ENCODE data around the gene KIRREL2. TPM values are rescaled to one million over a fixed set of nuclear protein-coding genes. Genes with fewer than 3 reads are reported as not detected.
A peak's percentile ranks its signal among the peaks of the same experiment; 100 is the strongest.

KIRREL2 gene
- total and polyA plus RNA-seq, 9 of the 15 experiments (the other 6 are each of a cell fraction or from before 2014, with no cell fraction given) = 0.01 to 0.12 (median 0.09) TPM; not detected in 4

- Histone ChIP-seq H3K4me1 (replicated peaks in 1 of 2; ENCODE audit: control insufficient read depth in 2 of 2, insufficient read depth in 2 of 2, low read length in 2 of 2) (peaks cover 20 to 46% of the 10 kb centered on the region in 2 experiments), H3K4me2 (ENCODE audit: insufficient read depth, low read length) (peak overlapping the region; percentile 86), H3K36me3 (ENCODE audit: control insufficient read depth, insufficient read depth, low read length) (no peaks in the 10 kb centered on the region), H3K9me3 (replicated peaks; ENCODE audit: control insufficient read depth, insufficient read depth, low read depth, low read length) (no peaks in the 10 kb centered on the region), H3K4me3 (peak overlapping the region; percentile 45), H3K79me2 (ENCODE audit: control insufficient read depth, insufficient read depth, low read length) (no peaks in the 10 kb centered on the region), H4K20me1 (replicated peaks; ENCODE audit: control insufficient read depth, insufficient read depth, low read length) (peaks cover 4% of the 10 kb centered on the region; the same call in 1 of the 2 replicates), H3K9me1 (ENCODE audit: control insufficient read depth, insufficient read depth, low read length) (no peaks in the 10 kb centered on the region), H3K27ac (ENCODE audit: extremely low read depth, low read depth, low read length) (no peak overlapping the region; the same call in 2 of the 3 replicates), H3K27me3 (ENCODE audit: control insufficient read depth in 2 of 2, insufficient read depth in 2 of 2, low read length in 2 of 2) (peaks cover 0 to 6% of the 10 kb centered on the region in 2 experiments; a peak in 2 of 5 replicates), H2AFZ (ENCODE audit: low read depth, low read length) (peak overlapping the region; percentile 96), H3K9ac (ENCODE audit: insufficient read depth in 1 of 2, low read depth in 2 of 2, low read length in 2 of 2) (no peak overlapping the region)
- FAIRE-seq = peak; percentile 98
- ChIA-PET CTCF (ENCODE audit: low intra/inter-chr PET ratio) (no interaction called here), POLR2A (interaction anchor here (0.6 to 1.9 kb wide), 11 partner anchors 10 to 281 kb away, joined by 3 to 9 read pairs (median 4); partner anchors contain the start of genes HAUS5, KIRREL2 and LIN37)
- BruUV-seq (replicated peaks) = no TSS peak
- 2% methylated on average over 46 of the region's 51 CpGs for WGBS (ENCODE audit: insufficient coverage, low coverage, missing lambda C conversion rate)
- intact Hi-C loops (cut with micrococcal nuclease) = no loop called here
- DNase-seq (ENCODE audit: extremely low read depth in 1 of 4, low spot score in 3 of 4) = peak; percentile 87 to 97 (median 89)
- in situ Hi-C loops (cut with MboI) = no loop called here
- peak; percentile 95 for ATAC-seq
- TF ChIP-seq, protein P1, sequence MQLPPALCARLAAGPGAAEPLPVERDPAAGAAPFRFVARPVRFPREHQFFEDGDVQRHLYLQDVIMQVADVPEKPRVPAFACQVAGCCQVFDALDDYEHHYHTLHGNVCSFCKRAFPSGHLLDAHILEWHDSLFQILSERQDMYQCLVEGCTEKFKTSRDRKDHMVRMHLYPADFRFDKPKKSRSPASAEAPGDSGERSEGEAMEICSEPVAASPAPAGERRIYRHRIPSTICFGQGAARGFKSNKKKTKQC (CRISPR knock-in tag; IDR thresholded peaks at IDR 0.05) = no peak
- no peak for TF ChIP-seq CAMTA2 (CRISPR knock-in tag; conservative IDR thresholded peaks at IDR 0.05)
- no peak for TF ChIP-seq ZNF395 (CRISPR knock-in tag; IDR thresholded peaks at IDR 0.05)
- TF ChIP-seq ARID3B (CRISPR knock-in tag; IDR thresholded peaks at IDR 0.05; ENCODE audit: borderline replicate concordance) = no peak
- TF ChIP-seq, protein P2, sequence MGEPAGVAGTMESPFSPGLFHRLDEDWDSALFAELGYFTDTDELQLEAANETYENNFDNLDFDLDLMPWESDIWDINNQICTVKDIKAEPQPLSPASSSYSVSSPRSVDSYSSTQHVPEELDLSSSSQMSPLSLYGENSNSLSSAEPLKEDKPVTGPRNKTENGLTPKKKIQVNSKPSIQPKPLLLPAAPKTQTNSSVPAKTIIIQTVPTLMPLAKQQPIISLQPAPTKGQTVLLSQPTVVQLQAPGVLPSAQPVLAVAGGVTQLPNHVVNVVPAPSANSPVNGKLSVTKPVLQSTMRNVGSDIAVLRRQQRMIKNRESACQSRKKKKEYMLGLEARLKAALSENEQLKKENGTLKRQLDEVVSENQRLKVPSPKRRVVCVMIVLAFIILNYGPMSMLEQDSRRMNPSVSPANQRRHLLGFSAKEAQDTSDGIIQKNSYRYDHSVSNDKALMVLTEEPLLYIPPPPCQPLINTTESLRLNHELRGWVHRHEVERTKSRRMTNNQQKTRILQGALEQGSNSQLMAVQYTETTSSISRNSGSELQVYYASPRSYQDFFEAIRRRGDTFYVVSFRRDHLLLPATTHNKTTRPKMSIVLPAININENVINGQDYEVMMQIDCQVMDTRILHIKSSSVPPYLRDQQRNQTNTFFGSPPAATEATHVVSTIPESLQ (CRISPR knock-in tag; IDR thresholded peaks at IDR 0.05) = no peak
- TF ChIP-seq NONO (IDR thresholded peaks at IDR 0.05; ENCODE audit: low read depth in 2 of 2, low read length in 1 of 2) = no peak
- peak; percentile 57 for TF ChIP-seq GABPB1 (CRISPR knock-in tag; IDR thresholded peaks at IDR 0.05)
- no peak for TF ChIP-seq CSDE1 (IDR thresholded peaks at IDR 0.05)
- TF ChIP-seq ZNF75A (CRISPR knock-in tag; IDR thresholded peaks at IDR 0.05) = no peak
- TF ChIP-seq, protein P3, sequence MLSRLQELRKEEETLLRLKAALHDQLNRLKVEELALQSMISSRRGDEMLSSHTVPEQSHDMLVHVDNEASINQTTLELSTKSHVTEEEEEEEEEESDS (CRISPR knock-in tag; IDR thresholded peaks at IDR 0.05) = no peak
- TF ChIP-seq POLR2H (tag; IDR thresholded peaks at IDR 0.05; ENCODE audit: low read depth) = no peak
- TF ChIP-seq SRF (CRISPR knock-in tag; IDR thresholded peaks at IDR 0.05) = peak in 1 of 2 experiments; percentile 63; a peak in 1 of 4 replicates
- no peak for TF ChIP-seq JUNB (CRISPR knock-in tag; conservative IDR thresholded peaks at IDR 0.05)
- no peak for TF ChIP-seq RUNX1 (IDR thresholded peaks at IDR 0.05; ENCODE audit: low read depth)
- TF ChIP-seq HOXB6 (CRISPR knock-in tag; IDR thresholded peaks at IDR 0.05; ENCODE audit: borderline replicate concordance) = no peak
These were observed 12.8 kb downstream of the KIRREL2 start for GRCh38 chr19:35869327-35870123.
